Thyroid gland (tissue), 4 donors: ENCODE measurements around the gene PCP2.

Source experiments
- POLR2A ChIP-seq, 2 donors: fragments of 450-650 bp; IDR thresholded peaks; one replicate each; pipeline ENCODE4 v1.6.1; 2017; ENCODE audit warnings: antibody characterized with exemption in 2 of 2, mild to moderate bottlenecking in 2 of 2, moderate library complexity in 1 of 2
- TF ChIP-seq, protein P1 (sequence below), 6 experiments: fragments of 200-600 bp in 3 of 6; fragments of 450-650 bp in 3 of 6; sonication (generic) in 3 of 6; IDR thresholded peaks; one replicate each; pipeline ENCODE4 v1.5.1; 2016 to 2019; ENCODE audit warnings: antibody characterized with exemption in 6 of 6, mild to moderate bottlenecking in 2 of 6, inconsistent platforms in 1 of 6, moderate library complexity in 1 of 6

DNA sequence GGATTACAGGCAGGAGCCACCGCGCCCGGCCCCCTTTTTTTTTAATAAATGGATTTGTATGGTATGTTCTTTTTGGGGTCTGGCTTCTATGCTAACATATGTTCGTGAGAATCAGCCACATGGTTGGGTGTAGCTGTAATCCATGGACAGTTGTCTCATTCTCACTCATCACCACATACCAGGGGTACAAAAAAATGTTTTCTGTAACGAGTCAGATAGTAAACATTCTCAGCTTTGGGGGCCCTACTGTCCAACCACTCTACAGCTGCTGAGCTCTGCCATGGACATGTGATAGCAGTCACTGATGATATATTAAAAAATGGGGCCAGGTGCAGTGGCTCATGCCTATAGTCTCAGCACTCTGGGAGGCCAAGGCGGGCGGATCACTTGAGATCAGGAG lies 30.2 kb upstream of the PCP2 start:
- TF ChIP-seq, protein P1, sequence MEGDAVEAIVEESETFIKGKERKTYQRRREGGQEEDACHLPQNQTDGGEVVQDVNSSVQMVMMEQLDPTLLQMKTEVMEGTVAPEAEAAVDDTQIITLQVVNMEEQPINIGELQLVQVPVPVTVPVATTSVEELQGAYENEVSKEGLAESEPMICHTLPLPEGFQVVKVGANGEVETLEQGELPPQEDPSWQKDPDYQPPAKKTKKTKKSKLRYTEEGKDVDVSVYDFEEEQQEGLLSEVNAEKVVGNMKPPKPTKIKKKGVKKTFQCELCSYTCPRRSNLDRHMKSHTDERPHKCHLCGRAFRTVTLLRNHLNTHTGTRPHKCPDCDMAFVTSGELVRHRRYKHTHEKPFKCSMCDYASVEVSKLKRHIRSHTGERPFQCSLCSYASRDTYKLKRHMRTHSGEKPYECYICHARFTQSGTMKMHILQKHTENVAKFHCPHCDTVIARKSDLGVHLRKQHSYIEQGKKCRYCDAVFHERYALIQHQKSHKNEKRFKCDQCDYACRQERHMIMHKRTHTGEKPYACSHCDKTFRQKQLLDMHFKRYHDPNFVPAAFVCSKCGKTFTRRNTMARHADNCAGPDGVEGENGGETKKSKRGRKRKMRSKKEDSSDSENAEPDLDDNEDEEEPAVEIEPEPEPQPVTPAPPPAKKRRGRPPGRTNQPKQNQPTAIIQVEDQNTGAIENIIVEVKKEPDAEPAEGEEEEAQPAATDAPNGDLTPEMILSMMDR (IDR thresholded peaks at IDR 0.05): no peak
- TF ChIP-seq POLR2A (IDR thresholded peaks at IDR 0.05): no peak
